PC-9 (cell line): Measurements from ENCODE around the gene CST6. TPM values are rescaled to one million over a fixed set of nuclear protein-coding genes. Genes with fewer than 3 reads are reported as not detected.
A peak's percentile ranks its signal among the peaks of the same experiment; 100 is the strongest.

ENCODE experiments used
- BruUV-seq: library from RNA; stranded (reverse); fragments of 400-500 nt; replicated peaks from 2 replicates; lab custom pipeline; 2021; lab: Mats Ljungman, UMichigan
- CTCF ChIA-PET: fragments of 300-600 bp; sonication (Branson Sonifier 250); formaldehyde crosslinking; loops from one replicate; lab custom pipeline; 2022; ENCODE audit warnings: antibody characterized with exemption; lab: Charles Lee
- POLR2A ChIA-PET: fragments of 300-600 bp; sonication (Branson Sonifier 250); formaldehyde crosslinking; loops from one replicate; lab custom pipeline; 2022; ENCODE audit warnings: antibody characterized with exemption; ENCODE audit not compliant: unreplicated experiment; lab: Charles Lee
- DNase-seq, 2 experiments: peaks; one replicate each; pipeline versions ENCODE4 v3.0.0 to v3.0.0-alpha.2; 2015 to 2022; ENCODE audit warnings: mixed read lengths in 1 of 2
- H2AFZ ChIP-seq: fragments of 200-600 bp; sonication (generic); 2 replicates; pipeline ENCODE4 v1.8.1; 2017; ENCODE audit warnings: antibody characterized with exemption
- H3F3A ChIP-seq: fragments of 200-600 bp; sonication (generic); 2 replicates; pipeline ENCODE4 v1.8.1; 2017; ENCODE audit warnings: antibody characterized with exemption, mild to moderate bottlenecking, low read depth; ENCODE audit not compliant: insufficient read depth
- H3K27ac ChIP-seq: fragments of 200-600 bp; sonication (generic); 2 replicates; pipeline ENCODE4 v1.6.1; 2016; ENCODE audit warnings: mixed run types
- H3K27me3 ChIP-seq: fragments of 200-600 bp; sonication (generic); 2 replicates; pipeline ENCODE4 v1.6.1; 2016; ENCODE audit warnings: low read depth, mixed run types; ENCODE audit not compliant: insufficient read depth
- H3K36me3 ChIP-seq: fragments of 200-600 bp; sonication (generic); 2 replicates; pipeline ENCODE4 v1.6.1; 2016; ENCODE audit warnings: low read depth, mixed run types
- H3K4me1 ChIP-seq: fragments of 200-600 bp; sonication (generic); replicated peaks from 2 replicates; pipeline ENCODE4 v1.6.1; 2016; ENCODE audit warnings: mixed run types; ENCODE audit not compliant: insufficient read depth
- H3K4me2 ChIP-seq: fragments of 200-600 bp; sonication (generic); 2 replicates; pipeline ENCODE4 v1.6.1; 2017; ENCODE audit warnings: mixed run types
- H3K4me3 ChIP-seq: fragments of 200-600 bp; sonication (generic); 2 replicates; pipeline ENCODE4 v1.6.1; 2016; ENCODE audit warnings: mixed run types
- H3K79me2 ChIP-seq: fragments of 200-600 bp; sonication (generic); 2 replicates; pipeline ENCODE4 v1.6.1; 2017; ENCODE audit warnings: low read depth, mixed run types
- H3K9me2 ChIP-seq: fragments of 200-600 bp; sonication (generic); 2 replicates; pipeline ENCODE4 v1.8.1; 2017; ENCODE audit warnings: mild to moderate bottlenecking; ENCODE audit not compliant: insufficient read depth
- H3K9me3 ChIP-seq: fragments of 200-600 bp; sonication (generic); 2 replicates; pipeline ENCODE4 v1.8.1; 2016; ENCODE audit warnings: low read depth; ENCODE audit not compliant: insufficient read depth
- H4K20me1 ChIP-seq: fragments of 200-600 bp; sonication (generic); 2 replicates; pipeline ENCODE4 v1.8.1; 2017; ENCODE audit not compliant: insufficient read depth
- EZH2 ChIP-seq: fragments of 200-600 bp; sonication (generic); IDR thresholded peaks from 2 replicates; pipeline ENCODE4 v1.8.0; 2017; ENCODE audit warnings: antibody characterized with exemption, low read depth
- intact Hi-C: fragments of 100-400 bp; cut with micrococcal nuclease; formaldehyde crosslinking; loops from one replicate; pipeline ENCODE4 v1.10.0; 2022; ENCODE audit not compliant: unreplicated experiment
- total RNA-seq: library from RNA; stranded (reverse); gene quantifications from 2 replicates; pipeline ENCODE4 v1.2.3, GENCODE V29; 2021
- TF ChIP-seq, protein P1 (sequence below): fragments of 200-600 bp; sonication (generic); conservative IDR thresholded peaks from 2 replicates; pipeline ENCODE4 v1.6.1; 2017; ENCODE audit warnings: mixed run types, antibody characterized with exemption, mild to moderate bottlenecking, moderate library complexity

CST6 gene
- total RNA-seq, 1 experiment from 2014 or later: 52.0 TPM

DNA sequence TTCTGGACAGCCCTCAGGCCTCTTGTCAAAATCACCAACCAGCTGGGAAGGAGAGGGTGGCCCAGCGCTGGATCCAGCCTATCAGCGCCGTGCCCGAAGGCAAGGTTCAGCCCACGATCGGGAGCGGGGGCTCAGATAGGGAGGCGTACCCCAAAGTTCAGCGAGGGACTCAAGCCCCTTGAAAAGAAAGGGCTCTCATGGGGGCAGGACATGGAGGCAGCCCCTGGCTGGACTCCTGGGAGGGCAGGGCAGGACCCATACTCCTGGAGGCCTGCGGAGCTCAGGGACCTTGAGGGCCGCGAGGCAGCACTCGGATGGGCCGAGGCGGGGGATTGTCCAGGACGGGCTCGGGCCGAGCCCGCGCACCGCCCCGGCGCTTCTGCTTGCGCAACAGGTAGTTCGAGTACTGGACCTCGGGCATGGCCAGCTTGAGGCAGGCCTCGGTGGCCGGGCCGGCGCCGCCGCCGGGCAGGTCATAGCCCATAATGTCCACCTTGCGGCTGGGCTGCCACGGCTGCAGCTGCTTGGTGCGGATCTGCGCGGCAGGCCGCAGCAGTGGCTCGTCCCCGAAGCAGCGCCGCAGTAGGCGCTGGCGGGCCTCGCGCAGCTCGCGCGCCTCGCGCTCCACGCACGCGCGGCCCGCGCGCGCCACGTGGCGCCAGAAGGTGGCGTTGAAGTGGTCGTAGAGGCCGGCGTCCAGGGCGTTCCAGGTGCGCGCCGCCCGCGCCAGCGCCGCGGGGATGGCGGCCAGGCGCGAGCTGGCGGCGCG, 30.6 kb downstream of the CST6 start:
- Histone ChIP-seq H3K27me3 (no peaks in the 10 kb centered on the region), H3F3A (peaks cover 11% of the 10 kb centered on the region), H3K9me3 (no peaks in the 10 kb centered on the region), H2AFZ (no peak overlapping the region), H3K4me3 (no peak overlapping the region), H3K4me2 (no peak overlapping the region), H3K9me2 (no peaks in the 10 kb centered on the region), H3K27ac (no peak overlapping the region), H3K79me2 (no peaks in the 10 kb centered on the region), H3K36me3 (no peaks in the 10 kb centered on the region), H3K4me1 (no peaks in the 10 kb centered on the region), H4K20me1 (no peaks in the 10 kb centered on the region)
- no TSS peak for BruUV-seq
- ChIA-PET CTCF (no interaction called here), POLR2A (no interaction called here)
- intact Hi-C loops: no loop called here
- no peak for DNase-seq
- TF ChIP-seq, protein P1, sequence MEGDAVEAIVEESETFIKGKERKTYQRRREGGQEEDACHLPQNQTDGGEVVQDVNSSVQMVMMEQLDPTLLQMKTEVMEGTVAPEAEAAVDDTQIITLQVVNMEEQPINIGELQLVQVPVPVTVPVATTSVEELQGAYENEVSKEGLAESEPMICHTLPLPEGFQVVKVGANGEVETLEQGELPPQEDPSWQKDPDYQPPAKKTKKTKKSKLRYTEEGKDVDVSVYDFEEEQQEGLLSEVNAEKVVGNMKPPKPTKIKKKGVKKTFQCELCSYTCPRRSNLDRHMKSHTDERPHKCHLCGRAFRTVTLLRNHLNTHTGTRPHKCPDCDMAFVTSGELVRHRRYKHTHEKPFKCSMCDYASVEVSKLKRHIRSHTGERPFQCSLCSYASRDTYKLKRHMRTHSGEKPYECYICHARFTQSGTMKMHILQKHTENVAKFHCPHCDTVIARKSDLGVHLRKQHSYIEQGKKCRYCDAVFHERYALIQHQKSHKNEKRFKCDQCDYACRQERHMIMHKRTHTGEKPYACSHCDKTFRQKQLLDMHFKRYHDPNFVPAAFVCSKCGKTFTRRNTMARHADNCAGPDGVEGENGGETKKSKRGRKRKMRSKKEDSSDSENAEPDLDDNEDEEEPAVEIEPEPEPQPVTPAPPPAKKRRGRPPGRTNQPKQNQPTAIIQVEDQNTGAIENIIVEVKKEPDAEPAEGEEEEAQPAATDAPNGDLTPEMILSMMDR: no peak
- no peak for TF ChIP-seq EZH2

DNA sequence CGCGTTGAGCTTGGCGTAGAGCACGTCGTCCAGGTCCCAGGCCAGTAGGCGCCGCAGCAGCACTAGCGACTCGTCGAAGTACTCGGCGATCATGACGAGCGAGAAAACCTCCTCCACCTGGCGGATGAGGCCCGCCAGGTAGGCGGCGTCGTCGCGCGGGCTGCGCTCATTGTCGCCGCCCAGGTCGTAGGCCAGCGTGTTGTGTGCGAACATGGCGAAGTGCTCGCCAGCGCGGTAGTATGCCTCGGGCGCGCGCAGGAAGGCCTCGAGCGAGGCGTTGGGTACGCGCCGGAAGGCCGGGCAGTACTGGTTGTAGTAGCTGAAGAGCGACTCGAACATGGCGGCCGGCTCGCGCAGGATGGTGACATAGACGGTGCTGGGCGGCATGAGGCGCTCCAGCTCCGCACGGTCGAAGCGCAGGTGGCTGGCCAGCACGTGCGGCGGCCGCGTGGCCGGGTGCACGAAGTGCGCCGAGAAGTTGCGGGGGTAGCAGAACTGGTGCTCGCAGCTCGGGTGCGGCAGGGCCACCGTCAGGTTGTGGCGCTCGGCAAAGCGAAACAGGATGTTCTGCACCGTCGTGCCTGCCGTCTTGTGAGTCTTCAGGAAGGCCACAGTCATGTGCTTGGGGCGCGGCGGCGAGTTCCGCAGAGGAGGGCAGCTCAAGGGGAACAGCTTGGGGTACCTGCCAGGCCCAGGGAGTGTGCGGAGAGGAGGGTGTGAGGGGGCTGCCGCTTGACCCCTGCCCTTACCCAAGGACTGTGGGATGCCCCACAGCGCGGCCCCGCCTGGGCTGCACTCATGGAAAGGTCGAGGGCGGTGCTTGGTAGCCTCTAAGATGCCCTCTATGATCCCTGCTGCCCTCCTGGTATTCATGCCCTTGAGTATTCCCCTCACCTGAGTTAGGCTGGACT, 31.4 kb downstream of the CST6 start:
- no peaks in the 10 kb centered on the region for H3K9me2 ChIP-seq
- DNase-seq: no peak
- H3K27me3 ChIP-seq: no peaks in the 10 kb centered on the region
- no peak overlapping the region for H2AFZ ChIP-seq
- H3K36me3 ChIP-seq: no peaks in the 10 kb centered on the region
- intact Hi-C loops: no loop called here
- TF ChIP-seq EZH2: no peak
- TF ChIP-seq, protein P1: no peak
- H3K4me2 ChIP-seq: no peak overlapping the region
- H4K20me1 ChIP-seq: no peaks in the 10 kb centered on the region
- H3F3A ChIP-seq: peaks cover 11% of the 10 kb centered on the region
- no peaks in the 10 kb centered on the region for H3K9me3 ChIP-seq
- H3K79me2 ChIP-seq: no peaks in the 10 kb centered on the region
- POLR2A ChIA-PET: interaction anchor here (0.7 kb wide), 1 partner anchor 318 kb away, joined by 3 read pairs; no protein-coding TSS in a partner anchor
- no peak overlapping the region for H3K27ac ChIP-seq
- no peak overlapping the region for H3K4me3 ChIP-seq
- H3K4me1 ChIP-seq: no peaks in the 10 kb centered on the region
- CTCF ChIA-PET: interaction anchor here (0.6 to 1.7 kb wide), 2 partner anchors 12 to 21 kb away, joined by 4 to 6 read pairs; no protein-coding TSS in a partner anchor
- BruUV-seq: no TSS peak

DNA sequence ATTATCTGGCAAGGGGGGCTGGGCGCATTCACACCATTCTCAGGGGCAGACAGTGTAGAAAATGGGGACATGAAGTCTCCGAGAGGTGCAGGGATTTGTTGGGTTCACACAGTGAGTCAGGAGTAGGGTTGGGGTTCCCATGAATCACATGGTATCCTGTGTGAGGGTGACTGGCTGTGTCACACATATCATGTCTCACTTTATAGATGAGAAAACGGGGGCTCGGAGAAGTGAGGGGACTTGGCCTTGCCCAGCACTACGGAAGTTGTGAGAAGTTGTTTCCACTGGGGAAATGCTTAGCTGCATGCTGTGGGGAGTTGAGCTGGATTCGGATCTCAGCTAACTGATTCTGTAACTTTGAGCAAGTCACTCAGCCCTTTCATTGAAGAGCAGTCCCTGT, 32.9 kb downstream of the CST6 start:
- H2AFZ ChIP-seq: no peak overlapping the region
- no peaks in the 10 kb centered on the region for H3K79me2 ChIP-seq

More for the DNA sequence above, 32.9 kb downstream of the CST6 start:
- Histone ChIP-seq H3K27ac (no peak overlapping the region), H4K20me1 (no peaks in the 10 kb centered on the region), H3K36me3 (no peaks in the 10 kb centered on the region), H3K27me3 (no peaks in the 10 kb centered on the region), H3K4me2 (peak overlapping the region; percentile 49), H3K4me3 (peak overlapping the region; percentile 1; the same call in 1 of the 2 replicates), H3K4me1 (no peaks in the 10 kb centered on the region), H3K9me2 (no peaks in the 10 kb centered on the region), H3K9me3 (no peaks in the 10 kb centered on the region), H3F3A (peaks cover 11% of the 10 kb centered on the region)
- intact Hi-C loops: no loop called here
- POLR2A ChIA-PET: interaction anchor here (0.5 to 1.1 kb wide), 4 partner anchors 14 to 185 kb away, joined by 4 to 10 read pairs (median 5); no protein-coding TSS in a partner anchor
- no TSS peak for BruUV-seq
- CTCF ChIA-PET: interaction anchor here (0.6 to 1.9 kb wide), 10 partner anchors 19 to 1201 kb away, joined by 3 to 7 read pairs (median 3); partner anchors contain the start of gene CATSPER1
- TF ChIP-seq, protein P1: no peak
- TF ChIP-seq EZH2: no peak
- no peak for DNase-seq
